Peyer's patch (tissue), 4 donors: ENCODE measurements around the gene SOX12.

Experiments used
- POLR2A ChIP-seq, 2 donors: fragments of 450-650 bp; IDR thresholded peaks; one replicate each; pipeline ENCODE4 v1.5.1; 2017; ENCODE audit warnings: antibody characterized with exemption in 2 of 2, mild to moderate bottlenecking in 2 of 2, moderate library complexity in 2 of 2
- TF ChIP-seq, protein P1 (sequence below), 6 experiments: fragments of 450-650 bp in 4 of 6; fragments of 200-600 bp in 2 of 6; sonication (generic) in 1 of 6; IDR thresholded peaks; one replicate each; pipeline ENCODE4 v1.5.1; 2017 to 2019; ENCODE audit warnings: antibody characterized with exemption in 6 of 6, mild to moderate bottlenecking in 3 of 6, moderate library complexity in 1 of 6

DNA sequence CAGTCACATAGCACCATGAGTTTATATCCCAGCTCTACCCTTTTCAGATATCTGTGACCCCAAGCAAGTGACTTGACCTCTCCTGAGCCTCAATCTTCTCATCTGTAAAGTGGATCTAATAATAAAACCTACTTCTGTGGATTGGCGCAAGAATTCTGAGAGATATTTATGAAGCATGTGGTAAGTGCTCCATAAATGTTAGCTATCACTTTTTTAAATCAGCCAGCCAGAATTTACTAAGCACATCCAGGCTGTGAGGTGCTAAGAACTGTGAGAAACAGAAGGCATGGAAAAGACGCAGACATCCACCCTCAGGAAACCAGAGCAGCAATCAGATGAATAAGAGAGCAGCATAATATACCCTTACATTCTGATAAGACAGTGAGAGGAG, 35.7 kb upstream of the SOX12 start:
- TF ChIP-seq, protein P1, sequence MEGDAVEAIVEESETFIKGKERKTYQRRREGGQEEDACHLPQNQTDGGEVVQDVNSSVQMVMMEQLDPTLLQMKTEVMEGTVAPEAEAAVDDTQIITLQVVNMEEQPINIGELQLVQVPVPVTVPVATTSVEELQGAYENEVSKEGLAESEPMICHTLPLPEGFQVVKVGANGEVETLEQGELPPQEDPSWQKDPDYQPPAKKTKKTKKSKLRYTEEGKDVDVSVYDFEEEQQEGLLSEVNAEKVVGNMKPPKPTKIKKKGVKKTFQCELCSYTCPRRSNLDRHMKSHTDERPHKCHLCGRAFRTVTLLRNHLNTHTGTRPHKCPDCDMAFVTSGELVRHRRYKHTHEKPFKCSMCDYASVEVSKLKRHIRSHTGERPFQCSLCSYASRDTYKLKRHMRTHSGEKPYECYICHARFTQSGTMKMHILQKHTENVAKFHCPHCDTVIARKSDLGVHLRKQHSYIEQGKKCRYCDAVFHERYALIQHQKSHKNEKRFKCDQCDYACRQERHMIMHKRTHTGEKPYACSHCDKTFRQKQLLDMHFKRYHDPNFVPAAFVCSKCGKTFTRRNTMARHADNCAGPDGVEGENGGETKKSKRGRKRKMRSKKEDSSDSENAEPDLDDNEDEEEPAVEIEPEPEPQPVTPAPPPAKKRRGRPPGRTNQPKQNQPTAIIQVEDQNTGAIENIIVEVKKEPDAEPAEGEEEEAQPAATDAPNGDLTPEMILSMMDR (IDR thresholded peaks at IDR 0.05): no peak
- TF ChIP-seq POLR2A (IDR thresholded peaks at IDR 0.05): no peak
